Ishikawa (cell line): ENCODE results near the gene CX3CL1.

ENCODE experiments used
- CEBPB ChIP-seq: IDR thresholded peaks from 2 replicates; pipeline ENCODE4 v1.6.1; 2012
- CREB1 ChIP-seq: IDR thresholded peaks from 2 replicates; pipeline ENCODE4 v1.6.1; 2012; ENCODE audit warnings: low read depth
- EP300 ChIP-seq: IDR thresholded peaks from 2 replicates; pipeline ENCODE4 v1.6.1; 2012; ENCODE audit warnings: borderline replicate concordance
- FOXM1 ChIP-seq: IDR thresholded peaks from 2 replicates; pipeline ENCODE4 v1.6.1; 2012; ENCODE audit warnings: low read depth, borderline replicate concordance
- MAX ChIP-seq: IDR thresholded peaks from 2 replicates; pipeline ENCODE4 v1.6.1; 2012
- REST ChIP-seq: IDR thresholded peaks from 2 replicates; pipeline ENCODE4 v1.6.1; 2012; ENCODE audit warnings: low read depth, mild to moderate bottlenecking
- TEAD4 ChIP-seq: IDR thresholded peaks from 2 replicates; pipeline ENCODE4 v1.6.1; 2012
- YY1 ChIP-seq: IDR thresholded peaks from 2 replicates; pipeline ENCODE4 v1.6.1; 2012; ENCODE audit warnings: low read depth

GRCh38 chr16:57389087-57389468 lies 16.8 kb downstream of the CX3CL1 start:
- no peak for TF ChIP-seq EP300
- TF ChIP-seq TEAD4: no peak
- TF ChIP-seq CREB1: no peak
- no peak for TF ChIP-seq CEBPB
- no peak for TF ChIP-seq REST
- TF ChIP-seq FOXM1: no peak
- TF ChIP-seq MAX: no peak
- TF ChIP-seq YY1: no peak
